Kidney epithelial cell (primary cell): ENCODE measurements around the gene NOL4L. TPM values are rescaled to one million over a fixed set of nuclear protein-coding genes. Genes with fewer than 3 reads are reported as not detected.

ENCODE experiments used
- DNase-seq: peaks from one replicate; pipeline ENCODE4 v3.0.0-alpha.2; 2010; ENCODE audit warnings: low read depth
- H3K27me3 ChIP-seq: 2 replicates; pipeline ENCODE4 v1.6.0; 2011; ENCODE audit warnings: low read length; ENCODE audit not compliant: control insufficient read depth, insufficient read depth
- H3K36me3 ChIP-seq: 2 replicates; pipeline ENCODE4 v1.5.1; 2011; ENCODE audit warnings: low read length; ENCODE audit not compliant: control insufficient read depth, insufficient read depth
- H3K4me3 ChIP-seq: 2 replicates; pipeline ENCODE4 v1.5.1; 2011; ENCODE audit warnings: low read depth, mild to moderate bottlenecking, control low read depth, low read length
- CTCF ChIP-seq: IDR thresholded peaks from 2 replicates; pipeline ENCODE4 v1.5.1; 2011; ENCODE audit warnings: mild to moderate bottlenecking, moderate library complexity, low read length, control low read depth, inconsistent platforms; ENCODE audit not compliant: insufficient read depth, poor library complexity, severe bottlenecking
- total RNA-seq: library from RNA; depleted of rRNA; stranded (reverse); fragments of >200 nt; gene quantifications from 2 replicates; pipeline ENCODE4 v1.2.3, GENCODE V29; 2015

The NOL4L gene
- total RNA-seq, 1 donor from 2014 or later: 31.4 TPM

- no peaks in the 10 kb centered on the region for H3K27me3 ChIP-seq
- H3K36me3 ChIP-seq: no peaks in the 10 kb centered on the region
These were observed 128.2 kb downstream of the NOL4L start for GRCh38 chr20:32456869-32457478.

GRCh38 chr20:32455901-32456701 lies 129.0 kb downstream of the NOL4L start:
- H3K27me3 ChIP-seq: no peaks in the 10 kb centered on the region
- TF ChIP-seq CTCF: no peak
- no peaks in the 10 kb centered on the region for H3K36me3 ChIP-seq
- H3K4me3 ChIP-seq: no peak overlapping the region
- DNase-seq: no peak

More at GRCh38 chr20:32456869-32457478, 128.2 kb downstream of the NOL4L start:
- DNase-seq: peak; percentile 65
- H3K4me3 ChIP-seq: peak overlapping the region; percentile 22
- peak; percentile 73 for TF ChIP-seq CTCF

GRCh38 chr20:32455171-32455900 lies 129.8 kb downstream of the NOL4L start:
- Histone ChIP-seq H3K4me3 (no peak overlapping the region), H3K36me3 (peaks cover under 1% of the 10 kb centered on the region), H3K27me3 (no peaks in the 10 kb centered on the region)
- no peak for TF ChIP-seq CTCF
- DNase-seq: no peak

- peaks cover 2% of the 10 kb centered on the region for H3K36me3 ChIP-seq
- DNase-seq: no peak
- no peaks in the 10 kb centered on the region for H3K27me3 ChIP-seq
- H3K4me3 ChIP-seq: no peak overlapping the region
- no peak for TF ChIP-seq CTCF
These were observed 130.7 kb downstream of the NOL4L start for GRCh38 chr20:32454164-32455145.

DNA sequence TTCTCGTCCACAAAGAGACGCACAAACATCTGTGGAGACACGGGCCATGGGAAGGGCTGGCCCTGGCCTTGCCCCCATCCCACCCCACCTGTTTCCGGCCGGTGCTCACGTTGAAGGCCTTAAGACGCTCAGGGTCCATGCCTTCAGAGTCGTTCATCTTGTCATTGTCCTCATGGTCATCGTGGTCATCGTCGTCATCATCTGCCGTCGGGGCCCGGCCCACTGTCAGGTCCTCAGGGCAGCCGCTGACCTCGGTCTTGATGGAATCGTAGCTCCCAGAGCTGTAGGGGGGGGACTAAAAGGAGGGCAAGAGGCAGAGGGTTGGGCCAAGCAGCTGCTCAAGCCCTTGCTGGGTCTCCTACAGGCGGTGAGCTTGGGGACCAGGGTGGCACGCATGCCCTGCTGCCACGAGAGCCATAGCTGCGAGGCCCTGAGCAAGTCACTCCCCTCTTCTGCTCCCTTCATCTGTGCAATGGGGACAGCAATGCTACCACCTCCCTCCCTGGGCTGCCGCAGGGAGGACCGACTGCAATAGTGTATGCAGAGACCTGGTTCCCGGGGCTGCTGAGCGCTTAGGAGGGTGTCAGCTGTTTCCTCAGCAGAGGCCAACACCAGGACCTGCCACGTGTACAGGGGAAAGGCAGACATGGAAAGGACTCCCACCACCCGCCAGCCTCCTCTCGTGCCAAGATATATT lies 131.5 kb downstream of the NOL4L start:
- no peak overlapping the region for H3K4me3 ChIP-seq
- no peaks in the 10 kb centered on the region for H3K27me3 ChIP-seq
- no peak for TF ChIP-seq CTCF
- peaks cover 2% of the 10 kb centered on the region for H3K36me3 ChIP-seq
- DNase-seq: no peak
